HG03439 (cell line): ENCODE results near the gene SCYL3.

Source experiments
- ATAC-seq: cut with Tn5 transposase; IDR thresholded peaks from one replicate; pipeline ENCODE4 v1.9.1; 2021; ENCODE audit warnings: mild to moderate bottlenecking, moderate library complexity; ENCODE audit not compliant: unreplicated experiment

The SCYL3 gene

GRCh38 chr1:169901115-169901514 is 7.4 kb upstream of the SCYL3 start:
- no peak for ATAC-seq

- ATAC-seq: no peak
Measured at GRCh38 chr1:169900571-169900970, 6.9 kb upstream of the SCYL3 start.

GRCh38 chr1:169899519-169900217 is 6.0 kb upstream of the SCYL3 start:
- no peak for ATAC-seq

- no peak for ATAC-seq
Measured at GRCh38 chr1:169896013-169896412, 2.3 kb upstream of the SCYL3 start.

- ATAC-seq: no peak
Measured at GRCh38 chr1:169894424-169895145, 889 bp upstream of the SCYL3 start.

- peak; percentile 19 for ATAC-seq
Measured at GRCh38 chr1:169892927-169893644, 610 bp downstream of the SCYL3 start.

GRCh38 chr1:169892176-169892926 is 1.3 kb downstream of the SCYL3 start:
- no peak for ATAC-seq

GRCh38 chr1:169891539-169891885 is 2.2 kb downstream of the SCYL3 start:
- no peak for ATAC-seq

GRCh38 chr1:169890761-169891538 is 2.7 kb downstream of the SCYL3 start:
- no peak for ATAC-seq

GRCh38 chr1:169889871-169890270 is 3.8 kb downstream of the SCYL3 start:
- ATAC-seq: no peak

GRCh38 chr1:169886931-169887330 is 6.8 kb downstream of the SCYL3 start:
- no peak for ATAC-seq

- no peak for ATAC-seq
Measured at GRCh38 chr1:169886422-169886821, 7.3 kb downstream of the SCYL3 start.

GRCh38 chr1:169885207-169885606 is 8.5 kb downstream of the SCYL3 start:
- ATAC-seq: no peak

GRCh38 chr1:169884634-169885033 is 9.1 kb downstream of the SCYL3 start:
- ATAC-seq: no peak

- ATAC-seq: no peak
Measured at GRCh38 chr1:169882039-169882511, 11.6 kb downstream of the SCYL3 start.

- no peak for ATAC-seq
Measured at GRCh38 chr1:169879034-169879840, 14.5 kb downstream of the SCYL3 start.

- no peak for ATAC-seq
Measured at GRCh38 chr1:169878498-169878897, 15.2 kb downstream of the SCYL3 start.

GRCh38 chr1:169877800-169878491 is 15.8 kb downstream of the SCYL3 start:
- no peak for ATAC-seq

- no peak for ATAC-seq
Measured at GRCh38 chr1:169874229-169874628, 19.5 kb downstream of the SCYL3 start.
